Measurements from ENCODE around the gene ANO4.
"Not testable (repeated sequence)": the region's sequence is repeated elsewhere in the genome, so short reads cannot be mapped to it uniquely, and the experiment has no call there.

Gene ANO4

DNA sequence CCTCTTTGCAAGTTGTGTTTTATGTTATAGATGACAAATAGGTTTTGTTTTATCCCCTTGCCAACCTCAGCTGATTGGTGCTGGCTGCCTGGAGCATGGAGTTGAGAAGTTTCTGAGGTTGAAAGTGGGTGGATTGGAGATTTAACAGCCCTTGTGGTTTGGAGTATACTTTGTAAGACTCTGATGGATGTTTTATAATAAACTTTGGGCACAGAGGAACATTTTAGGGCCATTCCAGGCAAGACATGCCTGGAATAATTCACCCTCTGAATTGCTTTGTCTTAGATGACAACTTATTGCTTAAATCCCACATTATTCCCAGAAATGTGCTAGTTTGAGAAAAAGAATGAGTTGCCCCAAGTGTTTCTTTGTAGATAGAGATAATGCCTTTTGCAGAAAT lies 256.6 kb downstream of the ANO4 start:
- no peak for DNase-seq

DNA sequence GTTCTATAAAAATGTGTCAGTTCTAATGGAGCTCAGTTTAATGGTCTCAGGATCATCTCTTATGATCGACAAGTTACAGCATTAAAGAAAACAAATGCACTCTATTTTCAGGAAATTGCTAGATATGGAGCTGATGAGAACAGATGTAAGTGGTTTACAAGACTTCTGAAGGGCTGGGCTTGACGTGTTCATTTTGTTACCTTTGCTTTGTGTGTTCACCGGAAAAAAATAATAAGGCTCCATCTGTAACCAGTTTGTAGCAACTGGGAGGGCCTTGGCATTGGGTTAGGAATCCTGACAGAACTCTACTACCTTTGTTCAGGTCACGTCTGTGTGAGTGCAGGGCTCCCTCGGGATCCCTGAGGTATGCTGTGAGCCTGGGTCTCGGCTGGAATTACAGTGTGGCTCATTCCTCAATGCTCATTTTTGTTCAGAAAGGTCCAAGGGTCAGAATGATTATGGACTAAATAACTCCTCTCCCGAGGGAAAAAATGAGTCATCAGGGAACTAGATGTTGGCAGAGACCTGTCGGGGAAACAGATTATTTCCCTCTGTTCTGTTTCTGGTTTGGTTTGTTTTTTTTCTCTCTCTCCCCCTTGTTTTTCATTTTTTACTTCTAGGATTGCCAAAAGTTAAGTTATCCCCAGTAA lies 257.4 kb downstream of the ANO4 start:
- no peak for DNase-seq

DNA sequence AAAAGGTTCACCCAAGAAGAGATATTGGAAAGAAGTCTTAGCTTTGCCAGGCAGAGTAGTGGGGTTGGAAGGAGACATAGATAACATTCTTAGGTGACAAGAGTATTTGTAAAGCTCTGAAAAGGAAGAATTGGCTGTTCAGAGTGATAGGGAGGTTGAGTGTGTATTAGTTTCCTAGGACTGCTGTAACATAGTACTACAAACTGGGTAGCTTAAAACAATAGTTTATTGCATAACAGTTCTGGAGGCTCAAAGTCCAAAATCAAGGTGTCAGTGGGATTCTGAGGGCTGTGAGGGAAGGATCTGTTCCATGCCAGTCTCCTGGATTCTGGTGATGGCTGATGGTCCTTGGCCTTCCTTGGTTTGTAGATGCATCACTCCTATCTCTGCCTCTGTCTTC lies 258.6 kb downstream of the ANO4 start:
- no peak for DNase-seq

DNA sequence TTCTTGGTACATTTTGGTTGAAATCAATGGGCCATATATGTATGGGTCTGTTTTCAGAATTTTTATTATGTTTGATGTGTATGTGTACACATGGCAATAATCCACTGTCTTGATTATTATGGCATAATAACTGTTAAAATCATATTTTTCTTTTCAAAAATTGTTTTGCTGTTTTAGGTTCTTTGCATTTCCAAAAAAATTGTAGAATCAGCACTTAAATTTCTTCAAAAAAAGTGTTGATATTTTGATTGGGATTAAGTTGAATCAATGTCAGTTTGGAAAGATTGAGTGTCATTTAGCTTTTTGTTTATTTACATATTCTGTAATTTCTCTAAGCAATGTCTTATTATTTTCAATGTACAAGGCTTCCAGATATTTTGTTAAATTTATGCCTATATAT lies 261.4 kb downstream of the ANO4 start:
- DNase-seq, result no peak

DNA sequence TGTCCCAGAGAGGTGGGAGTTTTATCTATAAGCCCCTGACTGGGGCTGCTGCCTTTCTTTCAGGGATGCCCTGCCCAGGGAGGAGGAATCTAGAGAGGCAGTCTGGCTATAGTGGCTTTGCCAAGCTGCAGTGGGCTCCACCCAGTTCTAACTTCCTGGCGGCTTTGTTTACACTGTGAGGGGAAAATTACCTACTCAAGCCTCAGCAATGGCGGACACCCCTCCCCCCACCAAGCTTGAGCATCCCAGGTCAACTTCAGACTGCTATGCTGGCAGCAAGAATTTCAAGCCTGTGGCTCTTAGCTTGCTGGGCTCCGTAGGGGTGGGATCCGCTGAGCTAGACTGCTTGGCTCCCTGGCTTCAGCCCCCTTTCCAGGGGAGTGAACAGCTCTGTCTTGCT lies 267.9 kb downstream of the ANO4 start:
- DNase-seq, result not testable (repeated sequence)

DNA sequence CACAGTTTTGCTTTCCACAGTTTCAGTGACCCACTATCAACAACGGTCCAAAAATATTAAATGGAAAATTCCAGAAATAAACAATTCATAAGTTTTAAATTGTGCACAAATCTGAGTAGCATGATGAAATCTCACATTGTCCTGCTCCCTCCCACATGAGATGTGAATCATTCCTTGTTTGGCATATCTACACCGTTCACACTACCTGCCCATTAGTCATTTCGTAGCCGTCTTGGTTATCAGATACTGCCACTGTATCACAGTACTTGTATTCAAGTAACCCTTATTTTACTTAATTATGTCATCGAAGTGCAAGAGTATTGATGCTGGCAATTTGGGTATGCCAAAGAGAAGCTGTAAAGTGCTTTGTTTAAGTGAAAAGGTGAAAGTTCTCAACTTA lies 270.1 kb downstream of the ANO4 start:
- no peak for DNase-seq

DNA sequence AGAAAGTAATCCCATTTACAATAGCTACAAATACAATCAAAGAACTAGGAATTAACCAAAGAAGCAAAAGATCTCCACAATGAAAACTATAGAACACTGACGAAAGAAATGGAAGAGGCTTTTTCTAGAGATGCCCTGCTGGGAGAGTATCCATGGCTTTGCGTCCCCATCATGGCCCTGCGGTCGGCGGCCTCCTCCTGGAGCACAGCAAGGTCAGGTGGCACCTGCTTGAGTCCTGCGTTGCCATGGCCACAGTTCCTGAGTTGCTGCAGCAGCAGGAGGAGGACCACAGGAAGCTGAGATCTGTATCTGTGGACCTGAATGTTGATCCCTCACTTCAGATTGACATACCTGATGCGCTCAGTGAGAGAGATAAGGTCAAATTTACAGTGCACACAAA lies 271.9 kb downstream of the ANO4 start:
- DNase-seq, result no peak

DNA sequence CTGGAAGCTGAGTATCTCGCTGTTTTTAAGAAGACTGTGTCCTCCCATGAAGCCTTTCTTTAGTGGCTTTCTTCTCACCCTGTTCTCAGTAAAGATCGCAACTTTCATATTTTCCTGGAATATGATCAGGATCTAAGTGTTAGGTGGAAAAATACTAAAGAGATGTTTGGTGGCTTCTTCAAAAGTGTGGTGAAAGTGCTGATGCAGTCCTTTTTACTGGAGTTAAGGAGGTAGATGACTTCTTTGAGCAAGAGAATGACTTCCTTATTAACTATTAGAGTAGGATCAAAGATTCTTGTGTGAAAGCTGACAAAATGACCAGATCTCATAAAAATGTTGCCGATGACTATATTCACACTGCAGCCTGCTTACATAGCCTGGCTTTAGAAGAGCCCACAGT lies 273.8 kb downstream of the ANO4 start:
- no peak for DNase-seq

DNA sequence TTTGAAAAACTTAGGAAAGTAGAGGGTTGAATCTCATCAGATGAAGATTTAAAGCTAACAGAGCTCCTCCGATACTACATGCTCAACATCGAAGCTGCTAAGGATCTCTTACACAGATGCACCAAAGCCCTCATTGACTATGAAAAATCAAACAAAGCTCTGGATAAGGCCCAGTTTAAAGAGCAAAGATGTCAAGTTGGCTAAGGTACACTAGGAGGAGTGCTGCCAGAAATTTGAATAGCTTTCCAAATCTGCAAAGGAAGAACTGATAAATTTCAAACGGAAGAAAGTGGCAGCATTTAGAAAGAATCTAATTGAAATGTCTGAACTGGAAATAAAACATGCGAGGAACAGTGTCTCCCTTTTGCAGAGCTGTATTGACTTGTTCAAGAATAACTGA lies 274.3 kb downstream of the ANO4 start:
- no peak for DNase-seq

DNA sequence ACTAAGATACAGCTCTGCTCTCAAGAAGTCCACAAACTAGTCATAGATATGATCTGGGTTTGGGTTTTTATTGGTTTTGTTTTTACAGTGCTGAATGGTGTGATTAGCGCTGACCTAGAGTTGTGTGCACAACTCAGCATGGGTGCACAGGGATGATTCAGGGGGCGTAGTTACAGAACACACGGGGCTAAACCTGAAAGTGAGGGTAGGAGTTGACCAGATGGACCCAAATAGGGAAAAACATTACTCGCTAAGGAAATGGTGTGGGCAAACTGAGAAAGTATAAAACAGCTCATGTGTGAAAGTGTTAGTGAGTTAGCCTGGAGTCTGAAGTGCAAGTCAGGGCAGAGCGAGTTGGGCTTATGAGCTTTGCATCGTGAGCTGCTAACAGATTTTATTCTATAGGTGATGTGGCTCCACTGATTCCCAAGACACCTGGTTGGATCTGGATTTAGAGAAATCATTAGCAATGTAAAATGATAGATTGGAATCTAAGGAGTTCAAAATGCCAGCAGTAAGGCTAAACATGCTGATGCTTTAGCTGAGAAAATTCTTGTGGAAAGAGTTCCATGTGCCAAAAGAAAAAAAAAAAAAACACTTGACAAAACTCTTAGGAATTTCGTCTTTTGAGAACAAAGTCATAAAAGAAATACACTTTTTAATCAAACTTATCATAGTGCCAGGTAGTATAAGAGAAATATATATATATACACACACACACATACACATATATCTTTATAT lies 280.5 kb downstream of the ANO4 start:
- DNase-seq, result no peak

DNA sequence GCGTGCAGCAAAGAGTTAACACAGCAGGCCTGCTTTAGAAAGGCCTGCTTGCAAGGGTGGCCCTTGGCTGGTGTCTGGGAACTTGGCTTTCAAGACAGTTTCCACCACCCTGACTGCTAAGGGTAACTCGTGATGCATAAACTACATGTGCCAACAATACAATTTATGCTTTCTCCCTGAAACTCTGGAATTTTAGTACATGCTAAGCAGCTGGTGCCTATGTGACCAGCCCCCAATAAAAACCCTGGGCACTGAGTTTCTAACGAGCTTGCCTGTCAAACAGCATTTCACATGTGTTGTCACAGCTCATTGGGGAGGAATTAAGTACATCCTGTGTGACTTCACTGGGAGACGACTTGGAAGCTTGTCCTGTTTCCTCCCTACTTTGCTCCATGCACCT lies 282.3 kb downstream of the ANO4 start:
- DNase-seq, result no peak

DNA sequence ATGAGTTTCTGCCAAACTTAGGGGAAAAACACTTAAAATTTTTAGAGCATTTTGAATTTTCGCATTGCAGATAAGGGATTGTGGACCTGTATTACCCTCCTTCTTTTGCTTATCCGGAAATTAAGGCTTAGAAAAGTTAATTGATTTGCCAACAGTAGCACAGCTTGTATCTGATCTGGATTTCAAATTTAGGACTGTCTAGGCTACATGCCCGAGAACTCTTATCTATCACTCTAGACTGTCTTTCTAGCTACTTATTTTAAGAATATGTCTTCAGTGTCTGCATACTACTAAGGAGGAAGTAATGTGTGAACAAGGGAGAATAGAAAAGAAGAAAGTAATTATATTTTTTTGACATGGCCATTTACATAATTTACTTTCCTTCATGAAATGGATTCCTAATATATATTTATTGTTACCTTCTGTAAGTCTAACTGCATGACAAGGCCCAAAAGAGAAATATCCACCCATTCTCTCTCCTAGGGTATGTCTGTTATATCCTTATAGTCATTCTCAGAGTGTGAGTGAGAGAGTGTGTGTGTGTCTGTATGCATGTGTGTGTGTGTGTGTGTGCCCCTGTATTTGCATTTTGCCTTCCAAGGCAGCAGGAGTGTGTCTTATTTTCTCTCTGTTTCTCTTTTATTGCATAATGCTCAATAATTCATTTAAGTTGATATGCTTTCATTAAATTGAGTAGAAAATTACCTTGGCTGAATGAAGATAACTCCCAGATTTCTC lies 283.4 kb downstream of the ANO4 start:
- DNase-seq, result no peak

DNA sequence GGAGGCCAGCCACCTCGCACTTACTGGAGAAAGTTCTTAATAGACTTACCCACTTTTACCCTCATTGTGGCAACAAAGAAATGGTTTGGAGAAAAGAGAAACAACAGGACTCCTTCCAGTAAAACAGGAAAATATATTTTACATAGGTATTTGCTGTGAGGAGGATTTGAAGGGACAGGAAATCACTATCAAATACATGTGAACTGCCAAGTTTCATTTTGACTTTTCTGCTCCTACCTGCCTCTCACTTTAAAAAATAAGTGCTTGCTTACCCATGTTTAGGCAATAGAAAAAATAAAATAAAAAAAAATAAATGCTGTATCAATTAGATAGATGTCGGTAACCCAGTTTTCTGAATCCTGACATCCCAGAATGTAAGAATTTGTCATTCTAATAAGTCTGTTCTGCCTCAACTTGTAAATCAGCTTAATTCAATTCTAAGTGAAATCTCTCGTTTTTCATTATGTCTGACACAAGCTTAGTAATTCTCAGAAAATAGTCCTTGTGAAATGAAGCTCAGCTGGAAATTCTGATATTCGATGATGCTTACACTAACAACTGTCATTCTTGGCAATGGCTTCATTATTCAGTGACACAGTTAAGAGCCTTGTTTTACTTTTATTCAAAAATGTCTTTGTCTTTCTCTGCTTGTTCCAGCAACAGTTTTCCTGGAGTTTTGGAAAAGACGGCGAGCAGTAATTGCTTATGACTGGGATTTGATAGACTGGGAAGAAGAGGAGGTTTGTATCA lies 284.1 kb downstream of the ANO4 start:
- DNase-seq, result no peak

DNA sequence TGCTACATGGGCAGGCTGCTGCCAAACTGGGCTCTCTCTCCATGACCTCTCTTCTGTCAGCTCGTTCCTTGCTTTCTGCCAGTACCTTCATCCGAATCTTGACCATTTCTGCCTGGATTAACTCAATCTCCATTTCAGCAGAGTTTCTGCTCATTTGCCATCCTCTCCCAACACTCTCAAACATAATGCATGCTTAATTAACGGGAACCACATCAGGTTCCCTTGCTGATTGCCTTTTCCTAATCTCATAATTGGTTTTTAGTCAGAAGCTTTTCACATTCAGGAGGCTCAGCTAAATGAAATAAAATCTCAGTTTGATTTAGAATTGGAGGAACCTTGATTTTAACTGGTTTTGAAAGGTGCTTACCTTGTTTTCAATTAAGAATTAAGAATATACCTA lies 288.1 kb downstream of the ANO4 start:
- no peak for DNase-seq

DNA sequence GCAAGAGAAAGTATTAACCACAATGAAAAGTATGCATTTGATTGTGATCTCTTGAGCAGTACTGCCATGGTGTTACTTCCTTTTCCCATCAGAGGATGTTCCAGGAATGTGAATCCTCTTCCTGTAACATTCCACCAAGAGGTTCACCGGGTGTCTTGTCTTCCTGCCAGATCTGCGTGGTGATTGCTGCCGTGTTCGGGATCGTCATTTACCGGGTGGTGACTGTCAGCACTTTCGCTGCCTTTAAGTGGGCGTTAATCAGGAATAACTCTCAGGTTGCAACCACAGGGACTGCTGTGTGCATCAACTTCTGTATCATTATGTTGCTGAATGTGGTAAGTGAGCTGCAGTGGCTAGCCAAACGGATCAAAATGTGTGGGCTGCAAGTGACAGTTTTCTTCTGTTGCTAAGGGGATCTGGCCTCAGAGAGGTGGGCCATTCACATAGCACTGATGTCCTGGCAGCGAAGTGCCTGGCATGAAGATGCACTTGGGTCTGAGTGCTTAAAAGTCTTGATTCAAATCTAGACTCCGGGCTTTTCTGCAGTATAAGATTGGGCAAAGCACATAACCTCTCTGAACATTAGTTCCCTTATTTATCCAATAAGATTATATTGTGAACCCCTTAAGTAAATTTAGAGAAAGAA lies 292.0 kb downstream of the ANO4 start:
- no peak for DNase-seq

DNA sequence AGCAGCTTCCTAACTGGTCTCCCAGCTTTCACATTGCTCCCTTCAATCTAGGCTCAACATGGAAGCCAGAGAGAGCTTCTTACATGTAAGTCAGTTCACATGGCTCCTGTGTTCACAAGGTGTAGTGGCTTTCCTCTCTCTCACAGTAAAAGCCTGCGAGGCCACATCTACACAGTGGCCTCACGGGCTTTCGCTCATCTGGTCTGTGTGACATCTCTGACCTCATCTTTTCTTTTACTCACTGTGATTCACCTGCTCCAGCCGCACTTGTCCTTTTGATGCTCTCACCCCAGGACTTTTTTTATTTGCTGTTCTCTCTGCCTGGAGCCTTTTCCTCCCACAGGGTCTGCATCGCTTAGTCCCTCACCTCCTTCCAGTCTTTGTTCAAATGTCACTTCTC lies 293.3 kb downstream of the ANO4 start:
- no peak for DNase-seq

DNA sequence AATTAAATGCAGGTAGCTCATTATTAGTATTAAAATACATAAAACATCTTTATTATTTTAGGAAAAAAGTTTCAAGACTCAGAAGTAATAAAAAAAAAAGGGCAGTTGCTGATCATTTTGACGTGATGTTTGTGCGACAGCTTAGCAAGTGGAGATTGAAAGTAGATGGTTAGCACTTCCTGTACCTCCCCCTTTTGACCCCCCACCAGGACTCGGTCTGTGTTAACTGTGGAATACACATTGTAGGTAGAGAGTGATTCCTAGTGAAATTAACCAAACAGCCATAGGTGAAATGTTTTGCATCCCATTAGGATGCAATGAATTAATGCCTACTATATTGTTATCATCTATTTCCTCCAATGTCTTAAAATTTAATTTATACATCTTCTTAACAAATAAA lies 294.7 kb downstream of the ANO4 start:
- no peak for DNase-seq

DNA sequence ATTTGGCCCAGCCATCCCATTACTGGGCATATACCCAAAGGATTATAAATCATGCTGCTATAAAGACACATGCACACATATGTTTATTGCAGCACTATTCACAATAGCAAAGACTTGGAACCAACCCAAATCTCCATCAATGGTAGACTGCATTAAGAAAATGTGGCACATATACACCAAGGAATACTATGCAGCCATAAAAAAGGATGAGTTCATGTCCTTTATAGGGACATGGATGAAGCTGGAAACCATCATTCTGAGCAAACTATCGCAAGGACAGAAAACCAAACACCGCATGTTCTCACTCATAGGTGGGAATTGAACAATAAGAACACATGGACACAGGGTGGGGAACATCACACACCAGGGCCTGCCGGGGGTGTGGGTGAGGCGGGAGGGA lies 295.6 kb downstream of the ANO4 start:
- not testable (repeated sequence) for DNase-seq

DNA sequence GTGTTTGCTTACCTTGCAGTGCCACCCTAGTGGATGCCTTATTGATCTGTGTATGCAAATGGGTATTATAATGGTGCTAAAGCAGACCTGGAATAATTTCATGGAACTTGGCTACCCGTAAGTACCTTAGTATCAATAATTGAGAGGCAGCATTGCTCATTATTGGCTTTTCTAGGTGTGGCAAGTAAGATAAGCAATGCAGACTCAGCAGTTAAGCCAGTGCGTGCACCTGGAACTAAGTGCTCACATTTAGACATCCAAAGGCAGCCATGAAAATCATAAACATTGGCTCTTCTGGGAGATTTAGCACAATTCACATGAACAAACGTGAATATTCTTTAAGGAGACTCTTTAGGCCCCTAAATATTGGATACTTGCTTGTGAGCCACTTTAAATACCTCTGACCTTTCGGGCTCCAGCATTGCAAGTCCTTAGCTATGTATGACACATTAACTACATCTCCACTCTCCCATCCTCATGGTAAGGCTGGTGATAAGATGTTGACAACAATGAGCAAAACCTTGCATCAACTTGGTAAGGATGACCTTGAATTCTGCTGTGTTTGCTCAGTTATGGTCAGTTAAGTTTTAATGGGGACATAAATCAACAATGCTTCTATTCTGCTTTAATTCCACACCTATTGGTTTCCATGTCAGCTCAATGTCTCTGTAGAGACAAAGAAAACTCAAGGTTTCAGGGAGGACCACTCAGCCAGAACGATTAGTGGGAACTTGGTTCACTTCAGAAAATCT lies 303.4 kb downstream of the ANO4 start:
- DNase-seq, result no peak

DNA sequence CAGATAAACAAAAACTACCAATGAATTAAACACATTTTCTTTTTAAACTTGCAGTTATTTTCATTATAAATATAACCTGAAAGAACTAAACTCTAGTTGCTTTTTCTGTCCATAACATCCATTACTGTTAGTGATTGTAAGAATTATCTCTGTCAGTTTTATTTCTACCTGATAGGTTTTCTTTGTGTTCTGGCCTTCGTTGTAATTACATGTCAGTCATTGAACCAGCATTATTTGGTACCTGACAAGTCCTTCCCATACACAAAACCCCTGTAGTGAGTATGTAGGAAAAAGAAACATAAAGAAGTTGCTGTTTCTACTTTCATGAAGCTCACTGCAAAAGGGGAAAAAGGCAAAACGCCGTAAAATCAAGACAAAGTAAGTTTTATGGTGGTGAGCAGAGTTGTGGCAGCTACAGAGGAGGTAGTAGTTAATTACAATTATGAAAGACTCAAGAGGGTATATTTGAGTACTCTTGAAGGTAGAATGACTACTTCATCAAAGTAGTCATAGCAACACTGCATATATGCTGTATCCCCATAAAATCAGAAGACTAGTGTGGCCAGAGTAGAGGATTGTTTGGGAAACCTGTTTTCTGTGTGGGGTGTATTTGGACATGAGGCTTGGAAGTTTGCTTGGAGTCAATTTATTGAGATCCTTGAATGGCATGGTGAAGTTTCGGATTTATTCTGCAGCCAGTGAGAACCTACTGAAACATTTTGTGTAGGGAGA lies 312.6 kb downstream of the ANO4 start:
- DNase-seq, result no peak

DNA sequence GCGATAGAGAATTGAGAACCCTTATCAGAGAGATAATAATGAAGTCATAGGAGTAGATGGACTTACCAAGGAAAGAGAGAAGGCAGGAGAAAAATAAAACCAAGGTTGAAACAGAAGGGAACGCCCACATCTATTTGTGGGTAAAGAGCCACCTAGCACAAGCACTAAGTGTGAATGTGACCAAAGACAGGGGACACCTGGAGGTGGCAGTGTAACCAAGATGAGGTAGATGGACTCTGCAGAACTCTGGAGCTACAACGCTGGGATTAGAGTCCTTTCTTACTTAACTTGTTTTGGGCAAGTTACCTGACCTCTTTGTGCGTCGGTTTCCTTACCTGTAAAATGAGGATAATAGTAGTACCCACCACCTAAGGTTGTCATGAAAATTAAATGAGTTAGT lies 313.6 kb downstream of the ANO4 start:
- no peak for DNase-seq

DNA sequence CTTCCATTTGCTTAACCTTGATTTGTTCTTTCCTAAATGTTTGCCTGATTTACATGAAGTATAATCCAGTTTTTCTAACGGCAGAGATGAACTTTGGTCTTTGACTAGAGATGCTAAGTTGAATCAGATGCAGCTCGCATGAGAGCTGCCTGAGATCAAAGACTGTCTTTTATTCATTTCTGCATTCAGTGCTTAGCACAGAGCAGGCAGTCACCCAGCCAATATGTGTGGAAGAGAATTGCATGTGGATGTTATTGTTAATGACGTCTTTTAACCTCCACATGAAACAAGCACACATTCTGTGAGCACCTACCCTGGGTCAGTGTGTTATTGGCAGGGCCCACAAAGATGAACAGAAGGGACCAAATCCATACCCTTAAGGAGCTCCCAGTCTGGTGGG lies 316.3 kb downstream of the ANO4 start:
- no peak for DNase-seq

Data from CD4-positive, alpha-beta T cell treated with Interleukin-21 for 1 hour (primary cell).